Measurements from ENCODE around the gene URB1. TPM values are rescaled to one million over a fixed set of nuclear protein-coding genes. Genes with fewer than 3 reads are reported as not detected.
A peak's percentile ranks its signal among the peaks of the same experiment; 100 is the strongest.

The URB1 gene
- total RNA-seq, 8 experiments from 2014 or later, result 6.5 to 40.6 (median 17.0) TPM

- ATAC-seq (replicated peaks in 6 of 8), result no peak
- Histone ChIP-seq H3K4me3 (no peak overlapping the region), H3K27ac (no peak overlapping the region), H3K4me1 (replicated peaks in 1 of 2) (no peaks in the 10 kb centered on the region)
- 94 to 100% (median 96%) methylated on average over 1 to 8 of the region's 12 CpGs; no CpG with 5 or more reads in 6 of the 10 experiments for WGBS, 10 experiments
- in situ Hi-C loops (cut with MboI; ENCODE audit: low pct_unique_long_range_greater_than_20kb in 2 of 9, low sequenced_read_pairs in 9 of 9, unreplicated experiment in 9 of 9), result no loop called here
Measured at GRCh38 chr21:32347351-32347750, 45.5 kb downstream of the URB1 start.

GRCh38 chr21:32346951-32347350 lies 45.9 kb downstream of the URB1 start:
- no peaks in the 10 kb centered on the region for H3K4me1 ChIP-seq (replicated peaks in 1 of 2)
- no peak overlapping the region for H3K4me3 ChIP-seq
- H3K27ac ChIP-seq, result no peak overlapping the region
- in situ Hi-C loops (cut with MboI; ENCODE audit: low pct_unique_long_range_greater_than_20kb in 2 of 9, low sequenced_read_pairs in 9 of 9, unreplicated experiment in 9 of 9), result no loop called here
- WGBS, 10 experiments, result 88 to 100% (median 97%) methylated on average over 1 to 6 of the region's 14 CpGs; no CpG with 5 or more reads in 7 of the 10 experiments
- ATAC-seq (replicated peaks in 6 of 8), result no peak

GRCh38 chr21:32340863-32341848 lies 51.7 kb downstream of the URB1 start:
- no peak for ATAC-seq (replicated peaks in 6 of 8)
- Histone ChIP-seq H3K27ac (no peak overlapping the region), H3K4me1 (replicated peaks in 1 of 2) (no peaks in the 10 kb centered on the region), H3K4me3 (no peak overlapping the region)
- WGBS, 10 experiments, result 58 to 100% (median 81%) methylated on average over 3 to 12 of the region's 12 CpGs
- in situ Hi-C loops (cut with MboI; ENCODE audit: low pct_unique_long_range_greater_than_20kb in 2 of 9, low sequenced_read_pairs in 9 of 9, unreplicated experiment in 9 of 9), result no loop called here

- H3K4me1 ChIP-seq (replicated peaks in 1 of 2), result no peaks in the 10 kb centered on the region
- 80 to 100% (median 94%) methylated on average over 1 to 22 of the region's 23 CpGs for WGBS, 10 experiments
Measured at GRCh38 chr21:32338209-32338921, 54.4 kb downstream of the URB1 start.

GRCh38 chr21:32337206-32337605 lies 55.6 kb downstream of the URB1 start:
- Histone ChIP-seq H3K4me1 (replicated peaks in 1 of 2) (no peaks in the 10 kb centered on the region), H3K27ac (no peak overlapping the region), H3K4me3 (no peak overlapping the region)
- in situ Hi-C loops (cut with MboI; ENCODE audit: low pct_unique_long_range_greater_than_20kb in 2 of 9, low sequenced_read_pairs in 9 of 9, unreplicated experiment in 9 of 9), result no loop called here
- 90 to 100% (median 100%) methylated on average over 1 to 2 of the region's 8 CpGs; no CpG with 5 or more reads in 5 of the 10 experiments for WGBS, 10 experiments
- no peak for ATAC-seq (replicated peaks in 6 of 8)

More at GRCh38 chr21:32338209-32338921, 54.4 kb downstream of the URB1 start:
- no peak for ATAC-seq (replicated peaks in 6 of 8)
- in situ Hi-C loops (cut with MboI; ENCODE audit: low pct_unique_long_range_greater_than_20kb in 2 of 9, low sequenced_read_pairs in 9 of 9, unreplicated experiment in 9 of 9), result no loop called here
- H3K4me3 ChIP-seq, result no peak overlapping the region
- no peak overlapping the region for H3K27ac ChIP-seq

- Histone ChIP-seq H3K4me3 (no peak overlapping the region), H3K4me1 (replicated peaks in 1 of 2) (no peaks in the 10 kb centered on the region), H3K27ac (no peak overlapping the region)
- ATAC-seq (replicated peaks in 6 of 8), result peak in 3 of 8 experiments; percentile 58 to 77 (median 61)
- in situ Hi-C loops (cut with MboI; ENCODE audit: low pct_unique_long_range_greater_than_20kb in 2 of 9, low sequenced_read_pairs in 9 of 9, unreplicated experiment in 9 of 9), result no loop called here
- WGBS, 10 experiments, result 29 to 86% (median 45%) methylated on average over 1 of the region's 1 CpG; no CpG with 5 or more reads in 6 of the 10 experiments
Measured at GRCh38 chr21:32336711-32337110, 56.1 kb downstream of the URB1 start.

- 40 to 95% (median 81%) methylated on average over 1 to 16 of the region's 27 CpGs; no CpG with 5 or more reads in 1 of the 10 experiments for WGBS, 10 experiments
- H3K4me3 ChIP-seq, result no peak overlapping the region
- in situ Hi-C loops (cut with MboI; ENCODE audit: low pct_unique_long_range_greater_than_20kb in 2 of 9, low sequenced_read_pairs in 9 of 9, unreplicated experiment in 9 of 9), result no loop called here
- peak in 2 of 8 experiments; percentile 5 to 46 for ATAC-seq (replicated peaks in 6 of 8)
- no peak overlapping the region for H3K27ac ChIP-seq
- H3K4me1 ChIP-seq (replicated peaks in 1 of 2), result peaks cover 0 to 4% of the 10 kb centered on the region in 2 donors
Measured at GRCh38 chr21:32335601-32336575, 56.9 kb downstream of the URB1 start.

GRCh38 chr21:32334980-32335531 lies 57.8 kb downstream of the URB1 start:
- in situ Hi-C loops (cut with MboI; ENCODE audit: low pct_unique_long_range_greater_than_20kb in 2 of 9, low sequenced_read_pairs in 9 of 9, unreplicated experiment in 9 of 9), result no loop called here

GRCh38 chr21:32333953-32334673 lies 58.7 kb downstream of the URB1 start:
- in situ Hi-C loops (cut with MboI; ENCODE audit: low pct_unique_long_range_greater_than_20kb in 2 of 9, low sequenced_read_pairs in 9 of 9, unreplicated experiment in 9 of 9), result no loop called here
- ATAC-seq (replicated peaks in 6 of 8), result no peak
- WGBS, 10 experiments, result 71 to 100% (median 95%) methylated on average over 1 to 8 of the region's 19 CpGs; no CpG with 5 or more reads in 3 of the 10 experiments
- H3K4me1 ChIP-seq (replicated peaks in 1 of 2), result peaks cover 5 to 13% of the 10 kb centered on the region in 2 donors
- H3K4me3 ChIP-seq, result no peak overlapping the region
- no peak overlapping the region for H3K27ac ChIP-seq

More at GRCh38 chr21:32334980-32335531, 57.8 kb downstream of the URB1 start:
- Histone ChIP-seq H3K4me3 (no peak overlapping the region), H3K4me1 (replicated peaks in 1 of 2) (peaks cover 0 to 4% of the 10 kb centered on the region in 2 donors), H3K27ac (no peak overlapping the region)
- ATAC-seq (replicated peaks in 6 of 8), result peak in 1 of 8 experiments; percentile 5
- 20 to 97% (median 90%) methylated on average over 1 to 7 of the region's 12 CpGs; no CpG with 5 or more reads in 3 of the 10 experiments for WGBS, 10 experiments

GRCh38 chr21:32332463-32332951 lies 60.3 kb downstream of the URB1 start:
- 100% methylated on average over 1 of the region's 1 CpG; no CpG with 5 or more reads in 4 of the 10 experiments for WGBS, 10 experiments
- Histone ChIP-seq H3K4me3 (no peak overlapping the region), H3K4me1 (replicated peaks in 1 of 2) (peaks cover 5 to 16% of the 10 kb centered on the region in 2 donors), H3K27ac (no peak overlapping the region)
- in situ Hi-C loops (cut with MboI; ENCODE audit: low pct_unique_long_range_greater_than_20kb in 2 of 9, low sequenced_read_pairs in 9 of 9, unreplicated experiment in 9 of 9), result no loop called here
- no peak for ATAC-seq (replicated peaks in 6 of 8)

Measured in motor neuron (in vitro differentiated cells).